Hematopoietic multipotent progenitor cell treated with erythropoietin and hydrocortisone succinate and interleukin-3 and kit ligand, for 6 days (in vitro differentiated cells): ENCODE measurements around the gene FN3KRP.
A peak's percentile ranks its signal among the peaks of the same experiment; 100 is the strongest.

Experiments
- DNase-seq: peaks from one replicate; pipeline ENCODE4 v3.0.0-alpha.2; 2015

The FN3KRP gene

GRCh38 chr17:82687871-82688270 is 28.6 kb upstream of the FN3KRP start:
- DNase-seq = no peak

DNA sequence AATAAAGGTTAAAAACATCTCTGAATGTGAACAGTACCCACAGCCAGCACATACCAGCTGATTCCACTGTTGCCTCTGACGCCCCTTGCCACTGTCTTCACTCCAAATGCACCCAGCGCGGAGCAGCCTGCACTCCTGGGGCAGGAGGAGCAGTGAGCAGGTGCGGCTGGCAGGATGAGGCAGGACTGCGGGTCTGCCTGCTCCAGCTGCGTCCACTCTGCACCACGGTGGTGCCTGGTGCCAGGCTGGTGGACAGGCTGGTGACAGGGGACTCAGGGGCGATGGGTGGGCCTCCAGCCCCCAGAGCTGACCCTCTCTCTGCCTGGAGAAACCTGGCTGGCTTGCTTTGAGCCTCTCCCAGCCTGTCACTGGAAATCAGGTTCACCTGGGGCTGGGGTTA is 27.4 kb upstream of the FN3KRP start:
- no peak for DNase-seq

DNA sequence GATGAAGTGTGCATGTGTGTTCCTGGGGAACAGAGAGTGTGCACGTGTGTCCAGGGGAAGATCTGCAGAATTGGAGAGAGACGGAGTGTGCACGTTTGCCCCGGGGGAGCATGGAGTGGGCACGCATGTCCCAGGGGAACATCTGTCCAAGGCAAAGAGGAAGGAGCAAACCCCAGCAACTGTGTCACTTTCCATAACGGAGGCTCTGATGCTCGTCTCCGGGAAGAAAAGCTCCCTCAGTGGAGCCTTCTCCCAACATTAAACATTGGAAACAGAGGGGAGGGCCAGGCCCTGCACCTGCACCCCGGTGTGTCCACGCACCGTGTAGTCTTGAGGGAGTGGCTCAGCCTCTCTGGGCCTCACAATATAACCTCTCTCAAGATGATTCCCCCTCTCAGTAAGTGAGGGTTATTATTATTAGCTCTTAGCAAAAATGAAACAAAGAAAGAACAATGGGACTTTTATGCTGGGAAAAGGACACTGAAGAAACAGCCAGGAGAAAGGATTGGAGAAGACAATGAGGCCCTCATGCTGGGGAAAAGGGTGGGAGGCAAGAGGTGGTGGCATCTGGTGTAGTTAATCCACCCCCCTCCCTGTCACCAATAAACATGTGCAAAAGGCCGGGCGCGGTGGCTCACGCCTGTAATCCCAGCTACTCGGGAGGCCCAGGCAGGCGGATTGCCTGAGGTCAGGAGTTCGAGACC is 25.6 kb upstream of the FN3KRP start:
- no peak for DNase-seq

GRCh38 chr17:82691714-82692113 is 24.8 kb upstream of the FN3KRP start:
- no peak for DNase-seq

GRCh38 chr17:82692268-82692667 is 24.2 kb upstream of the FN3KRP start:
- no peak for DNase-seq

GRCh38 chr17:82693168-82693867 is 23.2 kb upstream of the FN3KRP start:
- DNase-seq = no peak

DNA sequence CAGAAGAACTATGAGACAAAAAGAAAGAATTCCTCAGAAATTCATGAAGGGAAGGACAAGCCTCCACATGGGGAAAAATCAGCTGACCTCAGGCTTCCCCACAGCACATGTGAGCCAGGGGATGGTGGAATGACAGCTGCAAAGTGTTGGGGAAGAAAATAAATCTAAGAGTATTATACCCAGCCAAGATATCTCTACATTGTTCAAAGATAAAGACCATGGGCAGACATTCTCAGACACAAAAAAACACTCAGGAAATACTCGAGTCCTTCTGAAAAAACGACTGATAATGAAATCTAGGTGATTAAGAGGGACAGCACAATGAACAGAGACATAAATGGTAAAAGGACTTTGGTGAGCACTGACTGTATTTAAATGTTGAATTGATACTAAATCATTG is 21.9 kb upstream of the FN3KRP start:
- DNase-seq = no peak

GRCh38 chr17:82696259-82696658 is 20.2 kb upstream of the FN3KRP start:
- no peak for DNase-seq

- DNase-seq = no peak
Measured at GRCh38 chr17:82696916-82697807, 19.3 kb upstream of the FN3KRP start.

- no peak for DNase-seq
Measured at GRCh38 chr17:82697808-82698064, 18.8 kb upstream of the FN3KRP start.

GRCh38 chr17:82698065-82698973 is 18.2 kb upstream of the FN3KRP start, which contains the start of gene RAB40B:
TSS of gene RAB40B (minus strand) at chr17:82698698. CDS start at chr17:82698596, 102 bp downstream.
- peak; percentile 99 for DNase-seq

GRCh38 chr17:82698974-82699442 is 17.5 kb upstream of the FN3KRP start:
- DNase-seq = peak; percentile 32

GRCh38 chr17:82699551-82699950 is 17.0 kb upstream of the FN3KRP start:
- no peak for DNase-seq

DNA sequence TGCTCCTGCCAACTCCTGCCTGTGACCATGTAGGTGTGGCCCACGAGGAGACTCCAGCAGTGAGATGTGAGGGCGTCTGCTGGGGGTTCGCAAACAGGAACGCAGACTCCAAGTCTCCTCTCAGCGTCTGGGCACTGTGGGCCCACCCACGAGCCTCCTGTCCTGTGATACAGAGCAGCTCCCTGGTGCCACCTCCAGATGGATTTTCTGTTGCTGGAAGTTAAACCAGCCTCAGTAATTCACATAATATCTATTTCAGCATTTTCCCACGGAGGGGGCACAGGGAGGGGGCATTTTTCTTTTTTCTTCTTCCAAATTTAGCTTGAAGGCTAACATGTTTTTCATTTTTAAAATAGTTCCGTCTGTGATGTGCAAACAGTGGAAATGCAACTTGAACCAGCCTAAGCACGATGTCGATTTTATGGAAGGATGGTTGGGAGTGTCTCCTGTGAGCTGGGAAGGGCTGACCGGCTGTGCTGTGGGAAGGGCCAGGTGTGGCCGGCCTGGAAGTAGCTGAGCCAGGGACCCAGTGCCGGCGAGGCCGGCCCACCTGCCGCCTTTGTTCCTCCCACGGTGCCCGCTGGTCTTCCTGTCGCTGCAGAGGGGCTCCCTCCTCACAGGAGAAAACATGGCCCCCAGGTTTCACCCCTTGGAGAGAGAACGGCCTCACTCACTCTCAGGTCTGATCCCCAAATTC is 14.1 kb upstream of the FN3KRP start:
- DNase-seq = no peak

GRCh38 chr17:82703036-82703745 is 13.3 kb upstream of the FN3KRP start:
- no peak for DNase-seq

DNA sequence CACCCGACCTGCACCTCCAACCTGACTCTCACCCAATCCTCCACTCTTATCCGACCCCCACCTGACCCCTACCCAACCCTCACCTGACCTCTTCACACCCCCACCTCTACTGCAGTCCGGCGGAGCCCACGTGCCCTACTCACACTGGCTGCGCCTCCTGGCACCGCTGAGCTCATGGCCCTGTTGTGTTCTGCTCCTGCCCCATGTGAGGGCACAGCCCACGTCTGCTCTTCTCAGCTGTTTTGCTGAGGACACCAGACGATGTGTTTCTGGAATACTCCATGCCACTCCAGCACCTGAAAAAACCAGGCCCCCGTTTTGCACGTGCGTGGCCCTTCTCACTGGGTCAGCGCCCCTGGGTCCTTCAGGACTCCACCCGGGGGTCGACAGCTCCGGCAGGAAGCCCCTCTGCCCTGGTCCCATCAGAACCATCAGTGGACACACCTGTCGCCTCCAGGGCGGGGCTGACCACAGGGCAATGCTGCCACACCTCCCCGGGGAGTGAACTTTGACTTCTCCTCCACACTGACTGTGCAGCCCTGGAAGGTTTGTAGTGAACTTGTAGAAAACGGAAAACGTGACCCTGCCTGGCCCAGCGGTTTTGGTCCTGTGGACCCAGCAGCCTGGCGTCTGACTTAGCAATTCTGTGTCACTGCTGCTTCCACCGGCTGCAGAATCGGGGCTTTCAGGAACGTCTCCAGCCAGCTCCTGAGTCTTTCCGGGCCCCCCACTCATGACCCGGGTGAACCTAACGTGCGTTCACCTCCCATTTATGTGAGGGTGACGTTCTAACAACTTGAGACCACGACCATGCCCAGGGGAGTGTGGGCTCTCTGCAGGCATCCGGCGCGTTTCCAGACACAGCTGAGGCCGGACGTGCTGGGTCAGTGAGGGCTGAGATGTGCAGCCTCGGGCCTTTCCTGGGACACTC is 12.3 kb upstream of the FN3KRP start:
- DNase-seq = no peak

DNA sequence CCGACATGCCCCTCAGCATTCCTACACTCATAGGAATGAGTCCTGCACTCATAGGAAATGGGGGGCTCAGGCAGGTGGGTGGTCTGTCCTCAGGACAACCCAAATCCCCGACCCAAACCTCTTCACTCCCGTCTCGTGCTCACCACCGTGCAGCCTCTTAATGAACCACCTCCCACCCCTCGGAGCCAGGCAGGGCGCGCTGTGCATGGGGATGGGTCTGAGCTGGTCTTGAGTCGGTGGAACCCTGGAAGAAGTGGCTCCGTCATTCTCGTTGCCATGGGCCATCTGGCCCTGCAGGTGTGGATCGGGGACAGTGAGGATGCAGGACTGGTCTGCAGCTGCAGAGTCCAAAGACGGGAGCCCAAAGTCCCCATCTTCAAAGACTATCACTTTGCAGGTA is 11.6 kb upstream of the FN3KRP start:
- DNase-seq = no peak

DNA sequence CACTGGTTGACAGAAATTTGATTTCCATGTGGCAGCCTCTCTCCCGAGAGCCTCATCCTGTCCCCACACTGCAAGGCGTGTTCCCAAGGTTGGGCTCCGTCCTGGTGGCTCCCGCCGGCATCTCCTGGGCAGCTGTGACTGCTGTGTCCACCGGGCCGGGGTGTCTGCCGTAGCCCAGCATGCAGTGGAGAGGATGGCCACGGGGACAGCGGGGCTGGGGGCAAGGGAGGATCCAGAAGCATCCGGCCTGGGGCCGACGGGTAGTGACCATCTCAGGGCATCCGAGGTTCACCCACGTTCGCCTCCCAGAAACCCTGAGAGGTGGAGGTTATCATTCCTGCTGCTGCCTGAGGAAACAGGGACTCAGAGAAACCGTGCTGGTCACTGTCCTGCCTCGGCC is 10.8 kb upstream of the FN3KRP start:
- no peak for DNase-seq

DNA sequence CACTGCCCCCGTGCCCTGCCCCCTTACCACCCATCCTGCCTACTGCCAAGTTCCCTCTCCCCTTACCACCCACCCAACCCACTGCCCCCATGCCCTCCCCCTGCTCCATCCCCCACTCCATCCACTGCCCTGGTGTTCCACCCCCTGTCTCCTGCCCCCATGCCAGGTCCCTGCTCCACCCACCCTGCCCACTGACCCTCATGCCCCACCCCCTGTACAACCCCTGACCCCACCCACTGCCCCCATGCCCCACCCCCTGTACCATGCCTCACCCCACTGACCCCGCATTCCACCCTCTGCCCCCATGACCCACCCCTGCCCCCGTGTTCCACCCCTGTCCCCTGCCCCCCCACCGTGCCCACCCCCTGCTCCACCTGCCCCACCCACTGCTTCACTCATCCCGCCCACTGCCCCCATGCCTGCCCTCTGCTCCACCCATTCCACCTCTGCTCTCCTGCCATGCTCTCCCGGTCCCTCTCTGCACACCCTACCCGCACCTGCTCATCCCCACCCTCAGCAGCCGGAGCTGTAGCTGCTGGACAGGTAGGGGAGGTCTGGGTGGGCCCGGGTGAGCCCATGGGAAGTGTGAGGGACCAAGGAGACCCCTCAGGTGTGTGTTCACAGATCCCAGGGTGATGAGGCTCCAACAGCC is 7.4 kb upstream of the FN3KRP start:
- peak; percentile 32 for DNase-seq
